Caco-2 (cell line): ENCODE measurements around the gene ERC1. TPM values are rescaled to one million over a fixed set of nuclear protein-coding genes. Genes with fewer than 3 reads are reported as not detected.
A peak's percentile ranks its signal among the peaks of the same experiment; 100 is the strongest.

Experiments used
- BruUV-seq: library from RNA; stranded (reverse); fragments of 400-500 nt; replicated peaks from 2 replicates; lab custom pipeline; 2021; lab: Mats Ljungman, UMichigan
- CTCF ChIA-PET: fragments of 300-600 bp; sonication (Branson Sonifier 250); formaldehyde crosslinking; loops from one replicate; lab custom pipeline; 2022; ENCODE audit warnings: antibody characterized with exemption; lab: Charles Lee
- POLR2A ChIA-PET: fragments of 300-600 bp; sonication (Branson Sonifier 250); formaldehyde crosslinking; loops from one replicate; lab custom pipeline; 2022; ENCODE audit warnings: antibody characterized with exemption; lab: Charles Lee
- DNase-seq, 2 experiments: peaks; one replicate each; pipeline versions ENCODE4 v3.0.0 to v3.0.0-alpha.2; 2020 to 2022
- H3K27me3 ChIP-seq: replicated peaks from 2 replicates; pipeline ENCODE4 v1.6.0; 2011; ENCODE audit warnings: low read length; ENCODE audit not compliant: control insufficient read depth, insufficient read depth
- H3K36me3 ChIP-seq: 2 replicates; pipeline ENCODE4 v1.5.1; 2011; ENCODE audit warnings: low read length; ENCODE audit not compliant: control insufficient read depth, insufficient read depth
- H3K4me1 ChIP-seq: fragments of 250-450 bp; sonication (Bioruptor Pico); 2 replicates; pipeline ENCODE4 v1.5.1; 2020; ENCODE audit warnings: mild to moderate bottlenecking
- H3K4me3 ChIP-seq: 2 replicates; pipeline ENCODE4 v1.5.1; 2011; ENCODE audit warnings: low read depth, mild to moderate bottlenecking, control low read depth, low read length
- H3K9me3 ChIP-seq: fragments of 250-450 bp; sonication (Bioruptor Pico); 2 replicates; pipeline ENCODE4 v1.5.1; 2020; ENCODE audit warnings: mild to moderate bottlenecking, moderate library complexity
- H3K27ac Mint-ChIP-seq: one replicate; pipeline ENCODE4 v1.8.0; 2022; ENCODE audit warnings: mixed read lengths; ENCODE audit not compliant: unreplicated experiment
- H3K27me3 Mint-ChIP-seq: one replicate; pipeline ENCODE4 v1.8.0; 2022; ENCODE audit warnings: mixed read lengths; ENCODE audit not compliant: insufficient read depth, unreplicated experiment
- H3K36me3 Mint-ChIP-seq: one replicate; pipeline ENCODE4 v1.8.0; 2022; ENCODE audit warnings: mild to moderate bottlenecking, mixed read lengths; ENCODE audit not compliant: insufficient read depth, unreplicated experiment
- H3K4me1 Mint-ChIP-seq: one replicate; pipeline ENCODE4 v1.8.0; 2022; ENCODE audit warnings: low read depth, mixed read lengths; ENCODE audit not compliant: unreplicated experiment
- H3K4me3 Mint-ChIP-seq: one replicate; pipeline ENCODE4 v1.8.0; 2022; ENCODE audit warnings: mild to moderate bottlenecking, moderate library complexity, mixed read lengths; ENCODE audit not compliant: unreplicated experiment
- H3K9me3 Mint-ChIP-seq: one replicate; pipeline ENCODE4 v1.8.0; 2022; ENCODE audit warnings: mixed read lengths; ENCODE audit not compliant: unreplicated experiment
- CTCF ChIP-seq, 2 experiments: fragments of 200-600 bp in 1 of 2; IDR thresholded peaks; 1 replicate in 1 of 2; 2 replicates in 1 of 2; pipeline versions ENCODE4 v1.5.1 to v1.8.0; 2011 to 2022; ENCODE audit warnings: antibody characterized with exemption in 1 of 2, control low read depth in 1 of 2, inconsistent platforms in 1 of 2, low read depth in 1 of 2, low read length in 1 of 2, mild to moderate bottlenecking in 1 of 2, moderate library complexity in 1 of 2; ENCODE audit not compliant: insufficient read depth in 1 of 2, severe bottlenecking in 1 of 2, unreplicated experiment in 1 of 2
- intact Hi-C: fragments of 100-400 bp; cut with micrococcal nuclease; formaldehyde crosslinking; loops from one replicate; pipeline ENCODE4 v1.10.0; 2022; ENCODE audit not compliant: unreplicated experiment
- total RNA-seq: library from RNA; stranded (reverse); gene quantifications from 2 replicates; pipeline ENCODE4 v1.2.3, GENCODE V29; 2022

Gene ERC1
- total RNA-seq, 1 experiment from 2014 or later = 88.4 TPM

DNA sequence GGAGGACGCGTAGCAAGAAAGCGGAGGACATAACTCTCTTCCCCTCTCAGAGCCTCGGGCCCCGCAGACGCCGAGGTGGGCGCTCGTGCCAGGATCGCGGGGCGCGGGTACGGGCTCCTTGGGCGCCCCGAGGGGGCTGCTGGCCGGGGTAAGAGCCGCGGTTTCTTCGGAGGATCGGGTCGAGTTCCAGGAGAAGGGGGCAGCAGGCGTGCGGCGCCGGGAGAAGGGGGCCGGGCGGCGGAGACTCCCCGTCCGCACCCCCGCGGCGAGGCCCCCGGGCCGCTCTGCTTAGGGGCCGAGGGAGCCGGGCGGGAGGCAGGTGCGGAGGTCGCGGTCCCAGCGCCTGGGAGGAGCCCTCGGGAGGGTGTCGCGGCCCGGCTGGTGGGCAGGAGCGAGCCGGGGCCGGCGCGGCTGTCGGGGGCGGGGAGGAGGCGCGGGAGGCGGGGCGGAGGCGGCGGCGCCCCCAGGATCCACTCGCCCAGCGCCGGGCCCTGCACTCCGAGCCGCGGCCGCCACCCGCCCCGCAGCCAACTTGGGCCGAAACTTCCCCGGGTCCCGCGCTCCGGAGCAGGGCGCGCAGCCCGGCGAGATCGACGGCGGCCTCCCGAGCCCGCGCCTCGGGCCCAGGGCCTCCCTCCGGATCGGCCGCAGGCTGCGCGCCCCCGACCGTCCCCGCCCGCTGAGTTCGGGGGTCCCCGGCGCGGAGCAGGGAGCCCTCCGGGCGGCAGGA lies 539.0 kb downstream of the ERC1 start:
- H3K4me3 ChIP-seq = peak overlapping the region; percentile 31
- Mint-ChIP-seq H3K27ac (no peak overlapping the region), H3K27me3 (peaks cover 18% of the 10 kb centered on the region), H3K9me3 (no peaks in the 10 kb centered on the region), H3K4me3 (peak overlapping the region; percentile 70), H3K4me1 (peaks cover 6% of the 10 kb centered on the region), H3K36me3 (no peaks in the 10 kb centered on the region)
- TF ChIP-seq CTCF (IDR thresholded peaks at IDR 0.05; ENCODE audit: insufficient read depth in 1 of 2, low read depth in 1 of 2, low read length in 1 of 2, severe bottlenecking in 1 of 2, unreplicated experiment in 1 of 2) = no peak
- ChIA-PET POLR2A (no interaction called here), CTCF (no interaction called here)
- H3K36me3 ChIP-seq = no peaks in the 10 kb centered on the region
- intact Hi-C loops = no loop called here
- H3K9me3 ChIP-seq = no peaks in the 10 kb centered on the region
- peaks cover 4% of the 10 kb centered on the region; the same call in 1 of the 2 replicates for H3K4me1 ChIP-seq
- no TSS peak for BruUV-seq
- H3K27me3 ChIP-seq = peaks cover 7% of the 10 kb centered on the region
- peak in 1 of 2 experiments; percentile 38 for DNase-seq

- CTCF ChIA-PET = interaction anchor here (0.6 kb wide), 1 partner anchor 350 kb away, joined by 3 read pairs; no protein-coding TSS in a partner anchor
- Mint-ChIP-seq H3K4me3 (peak overlapping the region; percentile 68), H3K9me3 (no peaks in the 10 kb centered on the region), H3K4me1 (peaks cover 6% of the 10 kb centered on the region), H3K27me3 (peaks cover 18% of the 10 kb centered on the region), H3K27ac (no peak overlapping the region), H3K36me3 (no peaks in the 10 kb centered on the region)
- POLR2A ChIA-PET = no interaction called here
- intact Hi-C loops = no loop called here
- Histone ChIP-seq H3K36me3 (no peaks in the 10 kb centered on the region), H3K4me1 (peaks cover 4% of the 10 kb centered on the region; the same call in 1 of the 2 replicates), H3K9me3 (no peaks in the 10 kb centered on the region), H3K27me3 (peaks cover 7% of the 10 kb centered on the region), H3K4me3 (peak overlapping the region; percentile 50)
- DNase-seq = peak in 1 of 2 experiments; percentile 37
- no TSS peak for BruUV-seq
- TF ChIP-seq CTCF (IDR thresholded peaks at IDR 0.05; ENCODE audit: insufficient read depth in 1 of 2, low read depth in 1 of 2, low read length in 1 of 2, severe bottlenecking in 1 of 2, unreplicated experiment in 1 of 2) = no peak
These were observed 539.6 kb downstream of the ERC1 start for GRCh38 chr12:1530592-1531152.

- peak overlapping the region; percentile 68 for H3K4me3 Mint-ChIP-seq
- H3K4me1 Mint-ChIP-seq = peaks cover 6% of the 10 kb centered on the region
These were observed 540.2 kb downstream of the ERC1 start for GRCh38 chr12:1531153-1531653.

More at GRCh38 chr12:1531153-1531653, 540.2 kb downstream of the ERC1 start:
- no TSS peak for BruUV-seq
- Mint-ChIP-seq H3K27me3 (peaks cover 18% of the 10 kb centered on the region), H3K9me3 (no peaks in the 10 kb centered on the region), H3K36me3 (no peaks in the 10 kb centered on the region), H3K27ac (no peak overlapping the region)
- intact Hi-C loops = no loop called here
- TF ChIP-seq CTCF (IDR thresholded peaks at IDR 0.05; ENCODE audit: insufficient read depth in 1 of 2, low read depth in 1 of 2, low read length in 1 of 2, severe bottlenecking in 1 of 2, unreplicated experiment in 1 of 2) = no peak
- no peaks in the 10 kb centered on the region for H3K36me3 ChIP-seq
- H3K4me1 ChIP-seq = peaks cover 4% of the 10 kb centered on the region; the same call in 1 of the 2 replicates
- CTCF ChIA-PET = interaction anchor here (0.6 kb wide), 1 partner anchor 350 kb away, joined by 3 read pairs; no protein-coding TSS in a partner anchor
- no peak for DNase-seq
- peak overlapping the region; percentile 50 for H3K4me3 ChIP-seq
- peaks cover 7% of the 10 kb centered on the region for H3K27me3 ChIP-seq
- H3K9me3 ChIP-seq = no peaks in the 10 kb centered on the region
- POLR2A ChIA-PET = no interaction called here
